HUES64 (cell line): ENCODE measurements around the gene PPP2R5A.

ENCODE experiments used
- H3K27ac ChIP-seq: 2 replicates; pipeline ENCODE4 v1.7.0; 2013; ENCODE audit warnings: low read depth, low read length, inconsistent platforms
- H3K27me3 ChIP-seq: 2 replicates; pipeline ENCODE4 v1.6.1; 2013; ENCODE audit warnings: mild to moderate bottlenecking, low read length; ENCODE audit not compliant: insufficient read depth
- H3K36me3 ChIP-seq: 2 replicates; pipeline ENCODE4 v1.6.1; 2013; ENCODE audit warnings: mild to moderate bottlenecking, low read length; ENCODE audit not compliant: insufficient read depth
- H3K4me1 ChIP-seq: 2 replicates; pipeline ENCODE4 v1.6.1; 2013; ENCODE audit warnings: mild to moderate bottlenecking, low read length, moderate library complexity; ENCODE audit not compliant: insufficient read depth
- H3K4me3 ChIP-seq: 2 replicates; pipeline ENCODE4 v1.5.1; 2013; ENCODE audit warnings: mild to moderate bottlenecking, low read length, moderate library complexity
- H3K9ac ChIP-seq: 2 replicates; pipeline ENCODE4 v1.6.1; 2013; ENCODE audit warnings: mild to moderate bottlenecking, low read depth, low read length
- H3K9me3 ChIP-seq: 2 replicates; pipeline ENCODE4 v1.6.1; 2013; ENCODE audit warnings: low read depth, low read length; ENCODE audit not compliant: insufficient read depth
- WGBS: fragments of 150-250, 120-280 bp; methylation state at CpG from one replicate; pipeline ENCODE4 v1.1.7; 2013; ENCODE audit warnings: missing lambda C conversion rate; 5-methylcytosine and 5-hydroxymethylcytosine counted together

The PPP2R5A gene

DNA sequence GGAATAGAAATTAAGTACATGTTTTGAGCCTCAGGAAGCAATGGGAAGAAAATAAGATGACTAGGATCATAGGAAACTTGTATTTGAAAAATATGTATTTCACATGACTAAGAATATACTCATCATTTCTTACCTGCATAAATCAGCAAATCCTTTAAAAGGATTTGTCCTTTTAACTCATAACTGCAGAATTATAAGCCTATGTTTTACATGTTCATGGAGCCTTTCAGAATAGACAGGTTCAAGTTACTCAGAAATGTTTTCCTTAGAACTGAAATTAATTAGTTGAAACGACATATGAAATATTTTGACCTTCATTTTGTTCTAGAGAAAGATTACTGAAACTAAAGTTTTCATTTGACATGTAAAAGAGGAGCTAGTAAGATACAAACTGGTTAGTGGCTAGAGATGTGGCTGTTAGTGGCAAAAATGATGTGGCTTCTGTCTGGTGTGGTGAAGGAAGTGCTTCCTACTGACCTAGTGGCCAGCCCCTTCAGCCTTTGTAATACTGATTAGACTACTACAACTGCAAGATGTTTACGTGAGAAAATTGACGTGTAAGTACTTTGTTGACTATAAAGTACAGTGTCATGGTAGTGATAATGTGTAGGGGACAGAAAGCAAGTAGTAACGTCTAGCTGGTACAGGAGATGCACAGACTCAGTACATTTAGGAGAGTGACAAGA, 74.7 kb downstream of the PPP2R5A start:
- H3K27ac ChIP-seq = no peak overlapping the region
- H3K4me3 ChIP-seq = no peak overlapping the region
- WGBS = 93% methylated on average over 4 of the region's 4 CpGs
- peaks cover 82% of the 10 kb centered on the region for H3K36me3 ChIP-seq
- H3K9me3 ChIP-seq = no peaks in the 10 kb centered on the region
- H3K27me3 ChIP-seq = no peaks in the 10 kb centered on the region
- H3K4me1 ChIP-seq = no peaks in the 10 kb centered on the region
- H3K9ac ChIP-seq = no peak overlapping the region

DNA sequence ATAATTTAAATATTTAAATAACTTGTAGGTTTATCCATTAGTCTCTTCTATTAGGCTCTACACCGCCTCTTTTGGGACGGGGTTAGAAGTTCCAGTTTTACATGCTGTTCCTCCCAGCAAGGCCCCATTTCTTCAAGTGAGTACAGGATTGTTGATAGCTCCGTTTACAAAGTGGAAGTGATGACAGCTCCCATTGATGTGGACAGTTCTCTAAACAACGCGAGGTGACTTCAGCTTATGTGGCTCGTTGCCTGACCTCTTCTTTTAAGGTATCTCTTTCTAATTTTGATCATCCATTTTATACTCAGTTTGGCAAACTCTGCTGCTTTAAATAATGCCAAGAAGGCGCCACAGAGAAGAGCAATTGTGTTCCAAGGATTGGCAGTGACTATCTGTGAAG, 79.8 kb downstream of the PPP2R5A start:
- Histone ChIP-seq H3K4me1 (no peaks in the 10 kb centered on the region), H3K4me3 (no peak overlapping the region), H3K36me3 (peaks cover 59% of the 10 kb centered on the region), H3K27me3 (no peaks in the 10 kb centered on the region), H3K9me3 (no peaks in the 10 kb centered on the region), H3K9ac (no peak overlapping the region), H3K27ac (no peak overlapping the region)
- WGBS = 90% methylated on average over 7 of the region's 7 CpGs

DNA sequence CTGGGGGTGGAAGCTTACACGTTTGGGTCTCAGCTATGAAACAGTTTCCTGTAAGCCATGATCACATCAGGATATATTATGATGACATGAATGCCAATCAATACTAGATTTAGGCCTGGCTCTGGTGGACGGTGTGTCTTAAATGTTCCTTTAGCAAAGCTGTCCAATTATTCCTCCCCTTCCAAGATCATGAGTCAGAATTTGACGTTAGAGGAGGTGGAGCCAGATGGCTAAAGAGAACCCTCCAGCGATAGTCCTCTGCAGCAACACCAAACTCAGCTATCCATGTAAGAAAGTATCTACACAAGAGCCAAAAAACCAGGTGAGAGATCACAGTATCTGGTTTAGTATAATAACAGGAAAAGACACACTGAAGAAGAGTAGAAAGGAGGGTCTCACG, 81.7 kb downstream of the PPP2R5A start:
- Histone ChIP-seq H3K9ac (no peak overlapping the region), H3K27me3 (no peaks in the 10 kb centered on the region), H3K9me3 (no peaks in the 10 kb centered on the region), H3K27ac (no peak overlapping the region), H3K4me1 (no peaks in the 10 kb centered on the region), H3K36me3 (peaks cover 43% of the 10 kb centered on the region), H3K4me3 (no peak overlapping the region)
- 91% methylated on average over 4 of the region's 5 CpGs for WGBS

GRCh38 chr1:212367474-212368072, 82.4 kb downstream of the PPP2R5A start:
- no peak overlapping the region for H3K9ac ChIP-seq
- H3K4me1 ChIP-seq = no peaks in the 10 kb centered on the region
- 89% methylated on average over 2 of the region's 2 CpGs for WGBS
- H3K36me3 ChIP-seq = peaks cover 41% of the 10 kb centered on the region
- H3K27ac ChIP-seq = no peak overlapping the region
- H3K4me3 ChIP-seq = no peak overlapping the region
- H3K9me3 ChIP-seq = no peaks in the 10 kb centered on the region
- no peaks in the 10 kb centered on the region for H3K27me3 ChIP-seq

DNA sequence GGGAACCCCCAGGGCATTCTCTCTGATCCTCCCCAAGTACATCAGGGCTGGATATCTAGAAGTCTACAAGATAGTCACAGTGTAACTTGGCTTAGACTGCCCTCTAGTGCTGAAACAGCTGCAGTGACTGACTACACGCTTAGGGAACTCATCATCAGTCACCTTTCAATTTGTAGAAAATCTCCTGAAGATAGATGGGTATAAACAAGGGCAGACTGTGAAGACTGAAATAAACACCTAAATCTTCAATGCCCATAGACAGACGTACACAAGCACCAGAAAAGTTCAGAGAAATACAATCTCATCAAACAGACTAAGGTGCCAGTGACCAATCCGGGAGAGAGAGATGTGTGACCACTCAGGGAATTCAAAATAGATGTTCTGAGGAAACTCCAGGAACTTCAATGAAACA, 82.9 kb downstream of the PPP2R5A start:
- Histone ChIP-seq H3K9ac (no peak overlapping the region), H3K9me3 (no peaks in the 10 kb centered on the region), H3K27ac (no peak overlapping the region), H3K4me3 (no peak overlapping the region), H3K27me3 (no peaks in the 10 kb centered on the region), H3K36me3 (peaks cover 43% of the 10 kb centered on the region), H3K4me1 (no peaks in the 10 kb centered on the region)
- 59% methylated on average over 3 of the region's 3 CpGs for WGBS

DNA sequence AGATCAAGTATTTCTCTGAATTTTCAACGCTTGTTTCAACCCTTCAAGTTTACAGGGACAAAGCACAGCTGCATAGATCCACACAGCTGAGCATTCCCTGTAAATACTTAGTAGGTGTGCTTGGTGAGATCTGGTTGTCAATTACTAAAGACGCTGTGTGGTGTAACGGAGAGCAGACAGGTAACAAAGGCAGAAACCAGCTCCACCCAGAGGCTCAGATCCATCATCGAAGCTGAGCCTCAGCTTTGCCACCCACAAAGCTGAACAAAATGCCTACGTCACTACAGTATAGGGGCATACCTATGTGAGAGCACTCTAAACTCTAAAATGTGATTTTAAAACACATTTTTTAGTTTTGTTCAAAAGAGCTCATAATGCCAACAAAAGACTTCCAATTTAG, 90.8 kb downstream of the PPP2R5A start:
- no peaks in the 10 kb centered on the region for H3K27me3 ChIP-seq
- no peak overlapping the region for H3K9ac ChIP-seq
- no peak overlapping the region for H3K4me3 ChIP-seq
- no peaks in the 10 kb centered on the region; the same call in 1 of the 2 replicates for H3K9me3 ChIP-seq
- H3K36me3 ChIP-seq = peaks cover 81% of the 10 kb centered on the region
- WGBS = 78% methylated on average over 5 of the region's 5 CpGs
- no peak overlapping the region for H3K27ac ChIP-seq
- no peaks in the 10 kb centered on the region for H3K4me1 ChIP-seq

DNA sequence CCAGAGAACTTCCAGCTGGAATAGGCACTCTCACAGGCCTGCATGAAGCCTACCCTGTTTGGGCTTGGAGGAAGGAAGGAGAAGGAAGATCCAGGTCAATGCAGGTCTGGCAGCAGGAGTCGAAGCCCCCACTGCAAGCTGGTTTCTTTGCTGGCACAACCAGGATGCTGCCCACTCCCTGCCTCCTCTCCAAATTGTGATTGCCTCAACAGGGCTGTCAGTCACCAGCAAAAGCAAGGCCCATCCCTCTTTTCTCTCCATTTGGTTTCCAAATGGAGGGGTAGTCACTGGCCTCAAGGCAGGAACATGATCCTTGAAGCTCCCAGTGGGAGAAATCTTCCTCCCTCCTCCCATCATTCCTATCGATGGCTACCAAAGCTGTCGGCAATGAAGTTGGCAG, 92.4 kb downstream of the PPP2R5A start:
- Histone ChIP-seq H3K9me3 (no peaks in the 10 kb centered on the region; the same call in 1 of the 2 replicates), H3K4me1 (no peaks in the 10 kb centered on the region), H3K36me3 (peaks cover 76% of the 10 kb centered on the region), H3K27me3 (no peaks in the 10 kb centered on the region), H3K27ac (no peak overlapping the region), H3K4me3 (no peak overlapping the region), H3K9ac (no peak overlapping the region)
- 91% methylated on average over 3 of the region's 3 CpGs for WGBS

DNA sequence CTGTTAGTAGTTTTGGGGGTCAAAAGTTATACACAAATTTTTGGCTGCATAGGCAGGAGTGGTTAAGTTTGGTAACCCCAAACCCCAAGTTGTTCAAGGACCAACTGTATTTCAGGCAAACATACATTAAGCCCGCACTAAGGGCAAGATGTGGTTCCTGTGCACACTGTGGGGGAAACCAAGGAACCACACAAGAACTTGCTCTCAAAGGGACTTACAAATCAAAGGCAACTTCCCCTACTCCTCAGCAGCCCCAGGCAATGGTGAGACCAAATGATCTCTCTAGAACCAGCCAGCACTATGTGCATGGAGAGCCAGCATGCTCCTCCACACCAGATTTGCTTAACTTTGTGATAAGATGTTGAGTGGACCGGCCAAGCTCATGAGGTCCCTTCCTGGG, 94.2 kb downstream of the PPP2R5A start:
- H3K36me3 ChIP-seq = peaks cover 74% of the 10 kb centered on the region
- no peaks in the 10 kb centered on the region for H3K9me3 ChIP-seq
- no peak overlapping the region for H3K4me3 ChIP-seq
- H3K27me3 ChIP-seq = no peaks in the 10 kb centered on the region
- no peak overlapping the region for H3K9ac ChIP-seq
- H3K27ac ChIP-seq = no peak overlapping the region
- no peaks in the 10 kb centered on the region for H3K4me1 ChIP-seq
- 99% methylated on average over 2 of the region's 2 CpGs for WGBS

GRCh38 chr1:212381397-212382035, 96.3 kb downstream of the PPP2R5A start:
- no peaks in the 10 kb centered on the region for H3K9me3 ChIP-seq
- H3K9ac ChIP-seq = no peak overlapping the region
- no peak overlapping the region for H3K27ac ChIP-seq
- H3K27me3 ChIP-seq = no peaks in the 10 kb centered on the region
- 91% methylated on average over 4 of the region's 4 CpGs for WGBS
- peaks cover 79% of the 10 kb centered on the region for H3K36me3 ChIP-seq
- no peak overlapping the region for H3K4me3 ChIP-seq
- no peaks in the 10 kb centered on the region for H3K4me1 ChIP-seq

DNA sequence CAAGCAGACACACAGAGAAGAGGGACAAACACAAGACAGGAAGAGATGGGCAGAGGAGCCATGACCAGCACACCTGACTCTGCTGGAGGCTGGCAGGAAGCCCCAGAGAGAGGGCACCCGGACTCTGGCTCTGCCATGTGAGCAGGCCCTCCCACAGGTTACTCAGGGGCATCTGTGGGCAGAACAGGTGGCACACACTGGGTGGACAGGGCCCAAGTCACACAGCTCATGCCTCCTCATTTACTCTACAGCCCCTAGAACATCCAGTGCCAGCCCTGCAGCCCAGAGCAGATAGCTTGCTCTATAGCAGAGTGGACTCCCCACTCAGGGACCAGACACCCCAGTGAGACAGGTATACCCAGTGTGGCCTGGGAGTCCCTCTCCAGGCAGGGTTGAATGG, 100.8 kb downstream of the PPP2R5A start:
- Histone ChIP-seq H3K9me3 (peaks cover 15% of the 10 kb centered on the region), H3K27ac (no peak overlapping the region), H3K36me3 (peaks cover 62% of the 10 kb centered on the region), H3K4me3 (no peak overlapping the region), H3K27me3 (no peaks in the 10 kb centered on the region), H3K9ac (no peak overlapping the region), H3K4me1 (no peaks in the 10 kb centered on the region)
- 75% methylated on average over 1 of the region's 1 CpG for WGBS

DNA sequence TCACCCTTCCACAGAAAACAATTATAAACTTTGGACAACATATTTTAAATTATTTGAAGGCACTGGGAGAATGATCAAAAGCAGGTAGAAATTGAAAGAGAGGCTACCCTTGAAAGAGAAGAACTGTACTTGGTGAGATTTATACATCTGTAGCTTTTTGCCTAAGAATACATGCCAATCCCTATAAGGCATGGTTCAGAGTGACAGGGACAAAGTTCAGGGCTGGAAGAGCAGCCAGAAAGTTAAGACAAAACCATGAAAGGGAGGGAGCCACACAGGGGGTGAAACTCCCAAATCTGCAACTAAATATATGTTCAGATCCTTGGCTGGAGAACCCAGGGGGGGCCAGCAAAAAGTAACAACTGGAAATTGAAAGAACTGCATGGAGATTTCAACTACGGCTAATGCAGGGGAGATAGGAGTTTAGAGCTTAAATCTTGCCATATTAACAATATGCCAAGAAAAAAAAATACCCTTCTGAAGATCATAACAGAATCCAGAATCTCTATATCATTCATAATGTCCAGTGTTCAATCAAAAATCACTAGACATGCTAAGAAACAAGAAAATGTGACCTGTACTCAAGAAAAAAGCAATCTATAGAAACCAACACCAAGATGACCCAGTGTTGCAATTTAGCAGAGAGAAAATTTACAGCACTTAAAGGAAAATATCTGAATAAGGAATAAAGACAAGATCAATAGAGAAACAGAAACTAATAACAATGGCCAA, 103.9 kb downstream of the PPP2R5A start:
- no peaks in the 10 kb centered on the region for H3K4me1 ChIP-seq

More for the DNA sequence above, 103.9 kb downstream of the PPP2R5A start:
- H3K9ac ChIP-seq = no peak overlapping the region
- H3K27me3 ChIP-seq = no peaks in the 10 kb centered on the region
- 100% methylated on average over 1 of the region's 1 CpG for WGBS
- H3K9me3 ChIP-seq = peaks cover 15% of the 10 kb centered on the region
- H3K4me3 ChIP-seq = no peak overlapping the region
- no peak overlapping the region for H3K27ac ChIP-seq
- peaks cover 47% of the 10 kb centered on the region for H3K36me3 ChIP-seq
